ENCODE data around the gene OR5W2.
"Not testable (repeated sequence)": the region's sequence is repeated elsewhere in the genome, so short reads cannot be mapped to it uniquely, and the experiment has no call there.

Gene OR5W2

DNA sequence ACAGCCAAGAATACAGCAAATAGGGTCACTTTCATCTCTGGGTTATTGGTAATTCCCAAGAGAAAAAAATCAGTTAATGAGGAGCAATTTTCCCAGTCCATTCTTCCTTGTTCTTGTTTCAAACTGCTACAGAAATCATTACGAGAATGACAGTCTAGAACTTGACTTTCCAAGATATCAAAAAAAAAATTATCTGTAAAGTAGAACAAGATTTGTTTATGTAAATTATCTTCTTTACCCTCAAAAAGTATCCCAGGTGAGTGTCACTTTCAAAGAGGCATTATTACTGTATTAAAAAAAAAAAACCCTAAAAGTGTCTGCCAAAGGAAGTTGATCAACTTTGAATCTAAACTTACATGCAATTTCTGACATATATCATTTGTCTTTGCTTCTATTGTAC lies at the start of gene OR5W2:
Gene OR5W2 (minus strand): TSS at position 101 of the 400 bp plus-strand sequence. CDS start 0 bp downstream, at position 101.
- no peak for DNase-seq (ENCODE audit: low spot score)

DNA sequence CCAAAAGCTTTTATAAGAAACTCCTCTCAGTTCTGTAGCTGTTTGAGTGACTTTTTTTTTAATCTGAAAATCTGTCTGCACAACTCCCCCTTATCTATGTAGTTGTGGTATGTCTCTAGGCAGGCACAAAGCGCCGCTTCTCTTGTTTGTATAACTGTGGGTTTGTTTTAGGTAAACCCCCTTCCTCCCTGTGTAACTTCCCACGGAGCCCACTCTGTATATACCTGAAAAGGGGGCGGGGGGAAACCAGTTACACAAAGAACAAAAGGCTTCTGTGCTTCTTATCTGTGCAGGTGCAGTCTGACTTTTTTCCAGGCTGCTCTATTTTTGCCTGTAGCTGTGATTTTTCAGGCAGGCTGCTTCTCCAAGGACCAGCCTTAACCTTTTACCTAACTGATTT lies 42.1 kb upstream of the OR5W2 start:
- no peak for DNase-seq (ENCODE audit: low spot score)

GRCh38 chr11:55949330-55949729 lies 34.9 kb upstream of the OR5W2 start:
- no peak for DNase-seq (ENCODE audit: low spot score)

DNA sequence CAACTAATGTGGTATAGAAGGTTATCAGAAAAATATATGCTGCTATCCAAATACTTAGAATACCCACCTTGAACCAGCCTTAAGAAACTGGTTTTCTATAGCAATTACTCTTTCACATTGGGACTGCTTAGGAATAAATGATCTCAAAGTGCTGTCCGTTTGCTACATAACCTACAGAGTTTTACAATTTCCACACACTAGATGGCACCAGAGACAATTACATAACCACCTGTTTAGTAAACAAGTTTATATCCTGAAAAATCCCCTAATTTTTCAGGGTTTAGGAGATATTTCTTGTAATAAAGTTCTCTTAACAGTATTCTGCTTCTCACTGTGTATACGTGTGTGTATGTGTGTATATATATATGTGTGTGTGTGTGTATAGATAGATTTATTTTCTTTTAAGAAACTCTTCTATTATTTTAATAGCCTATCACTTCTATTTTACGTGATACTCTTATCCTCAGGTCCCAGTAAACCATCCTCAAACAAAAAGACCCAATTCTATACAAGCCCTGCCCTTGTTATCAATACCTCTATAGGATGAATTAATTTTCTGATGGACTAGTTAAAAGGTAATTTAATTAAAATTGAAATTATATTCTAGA lies 28.5 kb upstream of the OR5W2 start:
- DNase-seq (ENCODE audit: low spot score): no peak

- no peak for DNase-seq (ENCODE audit: low spot score)
Observed at GRCh38 chr11:55936300-55936699, 21.9 kb upstream of the OR5W2 start, which contains the start of gene OR5I1. OR5I1 (minus strand) TSS chr11:55936400; CDS start chr11:55936400, 0 bp downstream.

DNA sequence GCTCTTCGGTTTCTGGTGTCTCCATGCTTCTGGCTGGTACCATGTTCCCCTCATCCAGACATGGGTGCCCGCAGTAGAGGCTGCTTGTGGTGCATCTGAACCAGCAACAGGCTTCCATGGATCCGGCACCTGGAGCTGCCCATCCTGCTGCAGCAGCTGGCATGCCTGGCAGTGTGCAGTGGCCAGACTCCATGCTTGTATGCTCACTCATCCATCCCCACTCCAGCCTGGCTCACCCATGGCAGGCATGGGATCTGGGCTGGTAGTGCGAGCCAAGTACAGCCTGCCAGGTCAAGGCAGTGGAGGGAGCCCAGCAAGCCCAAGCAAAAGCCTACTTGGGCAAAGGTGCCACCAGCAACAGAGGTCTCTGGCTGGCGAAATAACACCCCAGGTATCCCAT lies 6.2 kb upstream of the OR5W2 start:
- no peak for DNase-seq (ENCODE audit: low spot score)

GRCh38 chr11:55902308-55902707 lies 12.1 kb downstream of the OR5W2 start:
- no peak for DNase-seq (ENCODE audit: low spot score)

DNA sequence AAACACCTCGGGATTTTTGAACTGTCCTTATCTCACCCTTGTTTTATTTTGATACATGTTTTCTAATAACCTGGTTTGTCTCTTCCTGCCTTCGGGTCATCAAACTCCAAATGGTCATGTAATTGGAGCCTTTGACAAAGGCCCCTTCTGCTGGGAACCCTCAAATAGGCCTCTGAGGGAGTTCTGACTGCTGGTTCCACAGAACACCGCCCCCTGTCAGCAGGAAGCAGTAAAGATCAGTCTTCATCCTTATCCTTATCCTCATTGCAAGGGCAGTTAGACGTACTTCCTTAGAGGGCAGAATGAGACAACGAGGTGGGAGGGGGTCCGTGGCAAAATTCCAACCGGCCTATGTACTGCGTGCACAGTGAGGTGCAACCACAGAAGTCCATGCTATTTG lies 19.2 kb downstream of the OR5W2 start:
- DNase-seq (ENCODE audit: low spot score): no peak

GRCh38 chr11:55885481-55885880 lies 28.9 kb downstream of the OR5W2 start:
- DNase-seq (ENCODE audit: low spot score): not testable (repeated sequence)

- DNase-seq (ENCODE audit: low spot score): not testable (repeated sequence)
Observed at GRCh38 chr11:55884995-55885394, 29.4 kb downstream of the OR5W2 start.

DNA sequence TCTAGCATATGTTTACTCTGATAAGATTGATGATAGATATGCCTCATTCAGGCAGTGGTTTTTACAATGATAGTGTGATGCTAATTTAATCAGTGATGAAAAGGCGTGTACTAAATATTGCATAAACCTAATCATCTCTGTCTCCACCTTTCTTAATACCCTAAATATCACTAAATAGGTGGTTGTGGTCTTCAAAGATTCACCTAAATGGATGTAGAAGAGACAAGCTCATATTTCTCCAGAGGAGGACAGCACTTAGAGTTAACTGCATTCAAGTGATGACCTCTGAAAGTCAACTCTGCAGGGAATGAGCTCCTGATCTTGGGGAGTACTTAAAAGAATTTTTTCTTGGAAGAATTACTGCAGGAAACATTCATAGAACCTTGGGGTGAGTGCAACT lies 31.4 kb downstream of the OR5W2 start, which contains the start of gene TRIM51:
Gene TRIM51 (plus strand): TSS at position 301 of the 400 bp plus-strand sequence. CDS start 2,132 bp downstream, outside the sequence.
- not testable (repeated sequence) for DNase-seq (ENCODE audit: low spot score)

- DNase-seq (ENCODE audit: low spot score): not testable (repeated sequence)
Observed at GRCh38 chr11:55873146-55873545, 41.2 kb downstream of the OR5W2 start.

DNA sequence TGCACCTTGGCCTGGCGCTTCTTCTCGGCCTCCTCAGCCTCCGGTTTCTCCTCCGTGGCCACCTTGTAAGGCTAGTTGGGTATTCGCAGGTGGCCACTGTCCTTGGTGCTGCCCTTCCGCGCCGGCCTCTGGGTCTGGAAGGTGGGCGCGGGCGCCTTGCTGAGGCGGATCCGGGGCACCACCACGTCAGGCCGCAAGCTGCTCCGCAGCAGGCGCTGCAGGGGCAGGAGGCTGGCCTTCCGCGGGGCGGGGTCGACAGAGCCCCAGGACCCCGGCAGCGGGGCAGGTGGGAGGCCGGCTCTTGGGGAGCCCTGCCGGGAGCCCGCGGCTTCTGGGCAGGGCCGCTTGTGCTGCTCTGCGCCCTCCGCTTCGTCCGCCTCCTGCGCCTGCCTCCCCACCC lies 41.7 kb downstream of the OR5W2 start:
- not testable (repeated sequence) for DNase-seq (ENCODE audit: low spot score)

GRCh38 chr11:55867354-55867753 lies 47.0 kb downstream of the OR5W2 start:
- DNase-seq (ENCODE audit: low spot score): not testable (repeated sequence)
